ENCODE data around the gene DNASE1L2.

DNA sequence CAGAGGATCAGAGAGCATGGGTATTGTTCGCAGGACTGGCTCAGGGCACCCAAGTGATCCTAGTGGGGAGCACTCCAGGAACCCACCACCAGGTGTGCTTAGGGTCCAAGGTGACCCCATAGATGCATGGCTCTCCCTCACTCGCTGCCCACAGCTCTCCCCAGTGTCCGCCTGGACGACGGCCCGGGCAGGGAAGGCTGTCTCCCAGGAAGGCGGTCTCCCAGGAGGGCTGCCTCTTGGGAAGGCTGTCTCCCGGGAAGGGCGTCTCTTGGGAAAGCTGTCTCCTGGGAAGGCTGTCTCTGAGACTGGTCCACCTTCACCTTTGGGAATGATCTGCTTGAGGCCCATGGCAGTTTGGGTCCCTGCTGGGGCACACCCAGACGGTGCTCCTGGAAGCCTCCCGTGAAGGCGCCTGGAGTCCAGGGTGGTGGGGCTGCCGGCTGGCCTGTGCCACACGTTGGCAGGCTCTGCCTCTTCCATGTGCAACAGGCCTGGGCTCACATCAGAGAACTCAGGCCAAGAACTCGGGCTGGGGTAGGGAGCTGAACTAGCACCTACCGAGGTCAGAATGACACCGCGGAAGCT is 10.1 kb downstream of the DNASE1L2 start:
- TF ChIP-seq, protein P1, sequence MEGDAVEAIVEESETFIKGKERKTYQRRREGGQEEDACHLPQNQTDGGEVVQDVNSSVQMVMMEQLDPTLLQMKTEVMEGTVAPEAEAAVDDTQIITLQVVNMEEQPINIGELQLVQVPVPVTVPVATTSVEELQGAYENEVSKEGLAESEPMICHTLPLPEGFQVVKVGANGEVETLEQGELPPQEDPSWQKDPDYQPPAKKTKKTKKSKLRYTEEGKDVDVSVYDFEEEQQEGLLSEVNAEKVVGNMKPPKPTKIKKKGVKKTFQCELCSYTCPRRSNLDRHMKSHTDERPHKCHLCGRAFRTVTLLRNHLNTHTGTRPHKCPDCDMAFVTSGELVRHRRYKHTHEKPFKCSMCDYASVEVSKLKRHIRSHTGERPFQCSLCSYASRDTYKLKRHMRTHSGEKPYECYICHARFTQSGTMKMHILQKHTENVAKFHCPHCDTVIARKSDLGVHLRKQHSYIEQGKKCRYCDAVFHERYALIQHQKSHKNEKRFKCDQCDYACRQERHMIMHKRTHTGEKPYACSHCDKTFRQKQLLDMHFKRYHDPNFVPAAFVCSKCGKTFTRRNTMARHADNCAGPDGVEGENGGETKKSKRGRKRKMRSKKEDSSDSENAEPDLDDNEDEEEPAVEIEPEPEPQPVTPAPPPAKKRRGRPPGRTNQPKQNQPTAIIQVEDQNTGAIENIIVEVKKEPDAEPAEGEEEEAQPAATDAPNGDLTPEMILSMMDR (conservative IDR thresholded peaks at IDR 0.05; ENCODE audit: low read depth, low read length): no peak
- no peak for TF ChIP-seq EZH2 (IDR thresholded peaks at IDR 0.05; ENCODE audit: borderline replicate concordance, low read depth, low read length, poor library complexity, severe bottlenecking)

All from A673 (cell line).